Sigmoid colon (tissue), 4 donors: ENCODE measurements around the gene DPP6.

ENCODE experiments used
- CTCF ChIP-seq, 4 experiments: fragments of 450-650 bp in 3 of 4; fragments of 200-600 bp in 1 of 4; IDR thresholded peaks; one replicate each; pipeline ENCODE4 v1.5.1; 2016 to 2019; ENCODE audit warnings: antibody characterized with exemption in 4 of 4, mild to moderate bottlenecking in 3 of 4, moderate library complexity in 2 of 4
- EP300 ChIP-seq, 4 donors: sonication (generic); formaldehyde crosslinking; IDR thresholded peaks; one replicate each; pipeline ENCODE4 v1.6.1; 2017; ENCODE audit warnings: antibody characterized with exemption in 4 of 4
- POLR2A ChIP-seq, 2 donors: fragments of 450-650 bp; IDR thresholded peaks; one replicate each; pipeline ENCODE4 v1.6.1; 2016; ENCODE audit warnings: antibody characterized with exemption in 2 of 2, mild to moderate bottlenecking in 2 of 2, moderate library complexity in 2 of 2

- TF ChIP-seq CTCF (IDR thresholded peaks at IDR 0.05): no peak
- no peak for TF ChIP-seq POLR2A (IDR thresholded peaks at IDR 0.05)
- TF ChIP-seq EP300 (IDR thresholded peaks at IDR 0.05): no peak
These were observed 330.8 kb downstream of the DPP6 start for GRCh38 chr7:154383045-154383444.
